ENCODE data around the gene TMEM131L.

Gene TMEM131L

DNA sequence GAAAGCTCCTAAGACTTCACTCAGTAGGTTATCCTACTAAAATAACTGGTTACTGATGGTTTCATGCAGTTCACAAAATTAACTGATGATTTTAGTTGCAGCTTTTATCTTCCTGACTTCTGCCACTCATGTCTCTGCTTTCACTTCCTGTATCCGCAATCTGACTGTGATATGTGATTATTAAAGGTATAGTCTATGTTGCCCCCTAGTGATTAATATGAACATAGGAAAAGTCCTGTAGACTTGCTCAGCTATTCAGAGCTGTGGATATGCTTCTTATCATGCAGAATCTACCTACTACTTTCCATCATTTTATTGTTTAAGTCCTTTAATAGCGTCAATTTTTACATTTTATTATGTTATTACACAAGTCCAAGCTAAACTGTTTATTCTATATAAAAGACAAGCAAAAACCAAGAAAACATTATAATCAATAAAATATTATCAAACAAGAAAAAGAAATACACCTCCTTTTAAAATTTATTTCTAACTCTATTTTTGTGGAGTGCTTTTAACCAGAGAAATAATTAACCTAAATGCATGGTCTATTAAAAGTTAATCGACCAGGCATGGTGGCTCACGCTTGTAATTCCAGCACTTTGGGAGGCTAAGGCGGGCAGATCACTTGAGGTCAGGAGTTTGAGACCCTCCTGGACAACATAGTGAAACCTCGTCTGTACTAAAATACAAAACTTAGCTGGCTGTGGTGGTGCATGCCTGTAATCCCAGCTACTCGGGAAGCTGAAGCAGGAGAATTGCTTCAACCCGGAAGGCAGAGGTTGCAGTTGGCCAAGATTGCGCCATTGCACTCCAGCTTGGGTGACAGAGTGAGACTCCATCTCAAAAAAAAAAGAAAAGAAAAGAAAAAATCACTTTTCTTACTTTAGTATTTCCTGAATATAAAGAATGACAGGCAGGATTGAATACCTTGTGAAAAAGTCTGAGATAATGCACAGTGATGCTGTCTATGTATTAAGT, 177.5 kb downstream of the TMEM131L start:
- Histone ChIP-seq H3K27me3 (ENCODE audit: insufficient read depth, low read length) (no peaks in the 10 kb centered on the region), H3K4me3 (ENCODE audit: low read depth, low read length, poor library complexity, severe bottlenecking) (no peak overlapping the region), H4K20me1 (ENCODE audit: insufficient read depth, low read length) (no peaks in the 10 kb centered on the region), H3F3A (ENCODE audit: insufficient read depth, low read length) (peaks cover 12% of the 10 kb centered on the region; the same call in 1 of the 2 replicates), H2AFZ (ENCODE audit: low read length) (no peak overlapping the region), H3K9me2 (ENCODE audit: low read depth, low read length) (no peaks in the 10 kb centered on the region), H3K9me3 (ENCODE audit: low read length) (no peaks in the 10 kb centered on the region), H3K9ac (ENCODE audit: low read length) (no peak overlapping the region), H3K36me3 (ENCODE audit: insufficient read depth, low read length) (no peaks in the 10 kb centered on the region), H3K4me1 (ENCODE audit: insufficient read depth, low read length, severe bottlenecking) (peaks cover 43% of the 10 kb centered on the region), H3K4me2 (ENCODE audit: low read length) (no peak overlapping the region), H3K27ac (ENCODE audit: low read depth, low read length, poor library complexity, severe bottlenecking) (peak overlapping the region; percentile 31), H3K79me2 (ENCODE audit: insufficient read depth, low read length) (no peaks in the 10 kb centered on the region)
- TF ChIP-seq, protein P1, sequence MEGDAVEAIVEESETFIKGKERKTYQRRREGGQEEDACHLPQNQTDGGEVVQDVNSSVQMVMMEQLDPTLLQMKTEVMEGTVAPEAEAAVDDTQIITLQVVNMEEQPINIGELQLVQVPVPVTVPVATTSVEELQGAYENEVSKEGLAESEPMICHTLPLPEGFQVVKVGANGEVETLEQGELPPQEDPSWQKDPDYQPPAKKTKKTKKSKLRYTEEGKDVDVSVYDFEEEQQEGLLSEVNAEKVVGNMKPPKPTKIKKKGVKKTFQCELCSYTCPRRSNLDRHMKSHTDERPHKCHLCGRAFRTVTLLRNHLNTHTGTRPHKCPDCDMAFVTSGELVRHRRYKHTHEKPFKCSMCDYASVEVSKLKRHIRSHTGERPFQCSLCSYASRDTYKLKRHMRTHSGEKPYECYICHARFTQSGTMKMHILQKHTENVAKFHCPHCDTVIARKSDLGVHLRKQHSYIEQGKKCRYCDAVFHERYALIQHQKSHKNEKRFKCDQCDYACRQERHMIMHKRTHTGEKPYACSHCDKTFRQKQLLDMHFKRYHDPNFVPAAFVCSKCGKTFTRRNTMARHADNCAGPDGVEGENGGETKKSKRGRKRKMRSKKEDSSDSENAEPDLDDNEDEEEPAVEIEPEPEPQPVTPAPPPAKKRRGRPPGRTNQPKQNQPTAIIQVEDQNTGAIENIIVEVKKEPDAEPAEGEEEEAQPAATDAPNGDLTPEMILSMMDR (IDR thresholded peaks at IDR 0.05; ENCODE audit: low read length), result peak; percentile 69
- no peak for TF ChIP-seq EZH2 (IDR thresholded peaks at IDR 0.05; ENCODE audit: borderline replicate concordance, low read length)

DNA sequence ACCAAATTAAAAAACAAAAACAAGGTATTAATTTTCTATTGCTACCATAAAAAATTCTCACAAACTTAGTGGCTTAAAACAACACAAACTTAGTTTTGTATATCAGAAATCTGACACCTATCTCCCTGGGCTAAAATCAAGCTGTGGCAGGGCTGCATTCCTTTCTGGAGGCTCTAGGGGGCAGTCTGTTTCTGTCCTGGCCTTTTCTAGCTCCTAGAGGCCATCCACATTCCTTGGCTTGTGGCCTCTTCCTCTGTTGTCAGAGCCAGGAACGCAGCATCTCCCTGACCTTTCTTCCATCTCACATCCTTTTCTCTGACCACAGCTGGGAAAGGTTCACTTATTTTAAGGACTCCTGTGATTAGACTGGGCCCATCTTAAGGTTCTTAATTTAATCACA, 179.0 kb downstream of the TMEM131L start:
- Histone ChIP-seq H3K4me1 (ENCODE audit: insufficient read depth, low read length, severe bottlenecking) (peaks cover 29% of the 10 kb centered on the region), H3K27ac (ENCODE audit: low read depth, low read length, poor library complexity, severe bottlenecking) (no peak overlapping the region), H3K4me2 (ENCODE audit: low read length) (no peak overlapping the region), H3K36me3 (ENCODE audit: insufficient read depth, low read length) (no peaks in the 10 kb centered on the region), H3K27me3 (ENCODE audit: insufficient read depth, low read length) (no peaks in the 10 kb centered on the region), H3K79me2 (ENCODE audit: insufficient read depth, low read length) (no peaks in the 10 kb centered on the region), H2AFZ (ENCODE audit: low read length) (no peak overlapping the region), H3F3A (ENCODE audit: insufficient read depth, low read length) (peaks cover 5% of the 10 kb centered on the region; the same call in 1 of the 2 replicates), H3K9me3 (ENCODE audit: low read length) (no peaks in the 10 kb centered on the region), H3K9me2 (ENCODE audit: low read depth, low read length) (no peaks in the 10 kb centered on the region), H3K4me3 (ENCODE audit: low read depth, low read length, poor library complexity, severe bottlenecking) (no peak overlapping the region), H4K20me1 (ENCODE audit: insufficient read depth, low read length) (no peaks in the 10 kb centered on the region), H3K9ac (ENCODE audit: low read length) (no peak overlapping the region)
- no peak for TF ChIP-seq EZH2 (IDR thresholded peaks at IDR 0.05; ENCODE audit: borderline replicate concordance, low read length)
- TF ChIP-seq, protein P1 (IDR thresholded peaks at IDR 0.05; ENCODE audit: low read length), result peak; percentile 57

DNA sequence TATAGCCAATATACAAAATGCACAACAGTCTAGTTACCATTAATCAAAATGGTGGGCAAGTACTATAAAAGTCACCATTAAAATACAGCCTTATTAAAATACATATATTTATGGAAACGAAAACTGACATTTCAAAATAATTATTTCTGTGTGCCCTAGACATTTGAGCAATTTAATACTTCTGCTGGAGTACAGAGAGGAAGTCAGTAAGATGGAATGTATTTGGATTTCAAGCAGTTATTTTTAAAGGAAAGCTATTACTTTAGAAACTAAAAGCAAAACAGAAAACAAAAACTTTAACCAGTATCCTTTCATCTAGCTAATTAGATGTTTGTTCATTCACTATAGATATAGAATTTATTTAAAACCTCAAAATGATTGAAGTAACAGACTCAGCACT, 180.1 kb downstream of the TMEM131L start:
- H3K27ac ChIP-seq (ENCODE audit: low read depth, low read length, poor library complexity, severe bottlenecking), result no peak overlapping the region
- H3K9ac ChIP-seq (ENCODE audit: low read length), result no peak overlapping the region
- H3K4me2 ChIP-seq (ENCODE audit: low read length), result no peak overlapping the region
- H4K20me1 ChIP-seq (ENCODE audit: insufficient read depth, low read length), result no peaks in the 10 kb centered on the region
- H3K9me3 ChIP-seq (ENCODE audit: low read length), result no peaks in the 10 kb centered on the region
- TF ChIP-seq, protein P1 (IDR thresholded peaks at IDR 0.05; ENCODE audit: low read length), result no peak
- no peak for TF ChIP-seq EZH2 (IDR thresholded peaks at IDR 0.05; ENCODE audit: borderline replicate concordance, low read length)
- H3K4me1 ChIP-seq (ENCODE audit: insufficient read depth, low read length, severe bottlenecking), result peaks cover 21% of the 10 kb centered on the region
- no peak overlapping the region for H3K4me3 ChIP-seq (ENCODE audit: low read depth, low read length, poor library complexity, severe bottlenecking)
- H3K9me2 ChIP-seq (ENCODE audit: low read depth, low read length), result no peaks in the 10 kb centered on the region
- H3K36me3 ChIP-seq (ENCODE audit: insufficient read depth, low read length), result no peaks in the 10 kb centered on the region
- no peak overlapping the region for H2AFZ ChIP-seq (ENCODE audit: low read length)
- no peaks in the 10 kb centered on the region for H3K79me2 ChIP-seq (ENCODE audit: insufficient read depth, low read length)
- H3K27me3 ChIP-seq (ENCODE audit: insufficient read depth, low read length), result no peaks in the 10 kb centered on the region
- H3F3A ChIP-seq (ENCODE audit: insufficient read depth, low read length), result peaks cover 5% of the 10 kb centered on the region; the same call in 1 of the 2 replicates

All from OCI-LY1 (cell line).